Renal cortex interstitium (tissue), 15 donors: Measurements from ENCODE around the gene HOMER2. TPM values are rescaled to one million over a fixed set of nuclear protein-coding genes. Genes with fewer than 3 reads are reported as not detected.
A peak's percentile ranks its signal among the peaks of the same experiment; 100 is the strongest.
"Not testable (repeated sequence)": the region's sequence is repeated elsewhere in the genome, so short reads cannot be mapped to it uniquely, and the experiment has no call there.

Source experiments
- DNase-seq, 11 donors: peaks; one replicate each; pipeline ENCODE4 v3.0.0-alpha.2; 2013; ENCODE audit warnings: low read depth in 9 of 11, low spot score in 4 of 11; ENCODE audit errors: extremely low read depth in 1 of 11
- long read RNA-seq, 16 experiments: transcript quantifications; one replicate each; lab custom pipeline, GENCODE V29; 2026
- polyA plus RNA-seq, 3 donors: library from polyadenylated mRNA; unstranded; fragments of 120-200 nt; gene quantifications; one replicate each; pipeline ENCODE4 v1.2.1, GENCODE V29; 2013; ENCODE audit not compliant: insufficient read length in 3 of 3

Gene HOMER2
- 10 to 100 TPM; 28.0 to 40.8 (median 31.1) TPM for polyA plus RNA-seq
- long read RNA-seq, donor 1, partial matches to known transcripts, result 0 of 3 reads
- long read RNA-seq, donor 1, other reads (novel, unspliced or antisense), result 0 of 3 reads
- long read RNA-seq, donor 2, result 0 reads
- long read RNA-seq, donor 3, partial matches to known transcripts, result 0 of 1 reads
- long read RNA-seq, donor 3, other reads (novel, unspliced or antisense), result 0 of 1 reads
- long read RNA-seq, donor 4, partial matches to known transcripts, result 0 of 2 reads
- long read RNA-seq, donor 4, other reads (novel, unspliced or antisense), result 0 of 2 reads
- long read RNA-seq, donor 5, result 0 reads
- long read RNA-seq, donor 6, full-length matches to known transcripts, result 6 of 6 reads
- long read RNA-seq, donor 6, partial matches to known transcripts, result 0 of 6 reads
- long read RNA-seq, donor 6, other reads (novel, unspliced or antisense), result 0 of 6 reads
- long read RNA-seq, donor 7, partial matches to known transcripts, result 0 of 3 reads
- long read RNA-seq, donor 7, other reads (novel, unspliced or antisense), result 0 of 3 reads
- long read RNA-seq, donor 8, result 0 reads
- long read RNA-seq, donor 9, full-length matches to known transcripts, result 3 of 3 reads
- long read RNA-seq, donor 9, partial matches to known transcripts, result 0 of 3 reads
- long read RNA-seq, donor 9, other reads (novel, unspliced or antisense), result 0 of 3 reads
- long read RNA-seq, donor 10, partial matches to known transcripts, result 0 of 3 reads
- long read RNA-seq, donor 10, other reads (novel, unspliced or antisense), result 0 of 3 reads
- long read RNA-seq, donor 11, partial matches to known transcripts, result 24 of 26 reads
- long read RNA-seq, donor 11, other reads (novel, unspliced or antisense), result 0 of 26 reads
- long read RNA-seq, donor 12, partial matches to known transcripts, result 0 of 1 reads
- long read RNA-seq, donor 12, other reads (novel, unspliced or antisense), result 0 of 1 reads
- long read RNA-seq, donor 13, result 0 reads
- long read RNA-seq, donor 14, partial matches to known transcripts, result 0 of 1 reads
- long read RNA-seq, donor 14, other reads (novel, unspliced or antisense), result 0 of 1 reads
- long read RNA-seq, donor 15, partial matches to known transcripts, result 0 of 1 reads
- long read RNA-seq, donor 15, other reads (novel, unspliced or antisense), result 0 of 1 reads
- long read RNA-seq, donor 16, transcript HOMER2-202 (9 exons, 1,950 nt), result major isoform, 10 of 14 reads
- long read RNA-seq, donor 16, partial matches to known transcripts, result 0 of 14 reads
- long read RNA-seq, donor 16, other reads (novel, unspliced or antisense), result 0 of 14 reads

DNA sequence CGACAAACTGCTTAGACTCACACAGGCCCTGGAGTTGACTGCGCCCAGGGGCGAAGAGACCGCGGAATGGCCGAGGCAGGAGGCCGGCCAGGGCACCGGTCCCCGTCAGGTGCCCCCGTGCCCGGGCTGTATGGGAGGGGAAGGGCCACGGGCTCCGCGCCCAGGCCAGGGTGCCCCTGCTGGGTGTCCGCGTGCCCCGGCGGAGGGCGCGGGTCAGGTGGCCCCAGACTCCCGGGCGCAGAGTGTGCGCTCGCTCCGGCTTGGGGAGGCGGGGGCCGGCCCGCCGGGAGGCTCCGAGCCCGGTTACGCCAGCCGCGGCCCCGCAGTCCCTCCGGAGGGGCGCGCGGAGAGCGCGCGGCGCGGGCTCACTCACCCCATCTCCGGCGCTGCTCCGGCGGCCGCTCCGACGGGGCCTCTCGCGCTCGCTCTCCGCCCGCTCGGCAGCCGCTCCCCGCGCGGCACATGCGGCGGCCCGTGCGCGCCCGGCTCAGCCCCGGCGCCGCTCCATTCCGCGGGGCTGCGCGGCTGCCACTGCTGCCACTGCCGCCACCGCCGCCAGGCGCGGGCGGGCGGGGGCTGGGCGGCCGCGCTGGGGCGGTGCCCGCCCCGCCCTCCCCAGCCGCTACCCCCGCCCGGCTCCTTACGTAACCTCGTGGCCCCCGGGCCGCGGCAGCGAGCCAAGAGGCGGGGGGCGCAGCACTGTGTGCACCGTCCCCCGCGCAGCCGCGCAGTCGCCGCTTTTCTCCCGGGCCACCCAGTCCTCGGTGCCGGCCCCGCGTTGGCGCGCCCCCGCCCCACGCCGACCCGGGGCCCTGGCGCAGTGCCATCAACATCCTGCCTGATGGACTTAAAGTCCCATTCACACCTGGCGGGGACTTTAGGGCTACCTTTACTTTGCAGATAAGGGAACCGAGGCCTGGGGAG lies at the start of gene HOMER2:
TSS of gene HOMER2 (minus strand) at position 563 of the 924 bp plus-strand sequence. CDS start at position 378, 185 bp downstream.
- DNase-seq, result peak in 1 of 11 donors; percentile 25

DNA sequence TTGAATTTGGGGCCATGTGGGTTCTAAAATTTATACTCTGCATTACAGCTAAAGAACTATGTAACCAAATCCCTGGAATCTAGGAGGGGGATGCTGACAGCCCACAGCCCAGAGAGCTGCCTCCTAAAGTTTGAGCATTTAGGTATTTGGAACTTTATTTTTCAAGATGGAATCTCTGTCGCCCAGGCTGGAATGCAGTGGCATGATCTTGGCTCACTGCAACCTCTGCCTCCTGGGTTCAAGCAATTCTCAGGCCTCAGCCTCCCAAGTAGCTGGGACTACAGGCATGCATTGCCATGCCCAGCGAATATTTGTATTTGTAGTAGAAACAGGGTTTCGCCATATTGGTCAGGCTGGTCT lies 48.1 kb upstream of the HOMER2 start:
- DNase-seq, result not testable (repeated sequence)

DNA sequence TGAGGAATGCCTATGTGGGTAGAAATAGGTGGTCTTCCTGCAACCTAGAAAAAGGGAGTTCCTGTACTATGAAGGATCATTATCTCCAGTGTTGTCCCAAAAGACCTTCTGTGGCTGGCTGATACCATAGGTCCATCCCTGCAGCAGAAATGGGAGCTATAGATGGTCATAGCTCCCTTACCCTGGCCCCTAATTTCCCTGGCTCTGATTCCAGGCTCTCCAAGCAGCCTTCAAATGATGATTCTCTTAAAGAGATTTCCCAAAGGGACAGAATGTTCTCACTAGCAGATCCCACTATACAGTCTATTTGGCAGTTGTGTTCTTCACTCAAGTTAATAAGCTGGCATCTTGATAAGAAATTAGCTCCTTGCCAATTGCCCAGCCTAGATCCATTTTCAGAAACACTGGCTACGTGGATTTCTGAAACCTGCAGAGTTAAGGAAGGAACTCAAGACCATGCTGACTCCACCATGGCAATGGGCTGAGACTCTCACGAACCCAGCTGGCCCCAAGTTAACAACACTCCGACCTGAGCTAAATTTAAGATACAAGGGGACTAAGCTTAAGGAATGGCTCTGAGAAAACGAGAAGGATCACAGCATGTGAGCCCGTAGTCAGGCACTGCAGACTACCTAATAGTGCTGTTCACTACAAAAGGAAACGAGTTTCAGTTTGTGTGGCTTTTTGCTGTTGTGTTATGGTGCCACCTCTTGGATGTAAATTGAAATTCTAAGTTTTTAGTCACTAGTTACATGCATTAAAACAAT lies 47.6 kb upstream of the HOMER2 start:
- peak in 3 of 11 donors; percentile 16 to 38 (median 29) for DNase-seq

DNA sequence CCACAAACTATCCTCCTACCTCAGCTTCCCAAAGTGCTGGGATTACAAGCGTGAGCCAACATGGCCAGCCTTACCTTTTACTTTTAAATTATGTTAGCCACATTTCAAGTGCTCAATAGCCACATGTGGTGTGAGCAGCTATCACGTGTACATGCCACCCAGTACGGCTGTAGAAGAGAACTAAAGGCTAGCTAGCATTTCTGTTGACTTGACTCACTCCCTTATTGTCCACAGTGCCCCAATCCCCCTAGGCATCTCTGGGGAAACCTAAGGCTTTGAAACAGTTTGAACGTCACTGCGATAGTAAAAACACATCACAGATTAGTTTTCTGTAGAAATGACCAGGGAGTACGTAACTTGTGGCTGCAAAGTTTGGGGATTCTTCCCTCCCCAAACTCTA lies 46.9 kb upstream of the HOMER2 start:
- no peak for DNase-seq

DNA sequence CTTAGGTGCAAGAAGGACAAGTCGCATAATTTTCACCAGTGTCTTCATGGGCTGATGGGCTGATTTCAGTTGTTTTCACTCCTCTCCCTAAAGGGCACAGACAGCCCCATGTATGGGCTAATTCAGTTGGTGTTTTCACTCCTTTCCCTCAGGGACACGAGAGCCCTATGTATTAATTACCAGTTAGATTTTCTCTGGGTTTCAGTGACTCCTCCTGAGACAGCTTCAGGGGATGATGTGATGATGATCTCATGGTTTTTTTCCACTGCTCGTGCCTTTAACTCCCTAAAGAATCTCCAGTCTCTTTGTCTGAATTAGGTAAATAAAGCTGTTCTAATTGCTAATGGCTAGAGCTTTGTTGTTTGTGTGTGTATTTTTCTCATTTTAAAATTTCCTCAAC lies 43.4 kb upstream of the HOMER2 start:
- DNase-seq, result no peak

DNA sequence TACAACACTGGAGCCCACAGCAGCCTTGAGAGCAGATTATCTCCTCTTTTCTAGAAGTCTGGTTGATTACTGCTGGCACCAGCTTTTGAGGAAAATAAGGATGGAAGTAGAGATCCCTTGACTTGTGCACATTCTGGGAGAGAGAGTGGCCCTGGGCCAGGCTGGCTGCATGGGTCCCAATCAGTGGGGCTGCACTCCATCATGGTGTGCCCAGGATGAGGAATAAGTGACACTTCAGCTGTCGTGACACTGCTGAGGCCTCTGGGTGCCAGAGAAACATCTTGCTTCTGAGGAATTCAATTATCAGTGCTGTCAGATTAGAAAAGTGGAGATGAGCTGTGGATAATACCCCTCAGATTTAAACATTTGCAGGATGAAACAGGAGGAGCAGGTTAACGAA lies 42.6 kb upstream of the HOMER2 start:
- no peak for DNase-seq

DNA sequence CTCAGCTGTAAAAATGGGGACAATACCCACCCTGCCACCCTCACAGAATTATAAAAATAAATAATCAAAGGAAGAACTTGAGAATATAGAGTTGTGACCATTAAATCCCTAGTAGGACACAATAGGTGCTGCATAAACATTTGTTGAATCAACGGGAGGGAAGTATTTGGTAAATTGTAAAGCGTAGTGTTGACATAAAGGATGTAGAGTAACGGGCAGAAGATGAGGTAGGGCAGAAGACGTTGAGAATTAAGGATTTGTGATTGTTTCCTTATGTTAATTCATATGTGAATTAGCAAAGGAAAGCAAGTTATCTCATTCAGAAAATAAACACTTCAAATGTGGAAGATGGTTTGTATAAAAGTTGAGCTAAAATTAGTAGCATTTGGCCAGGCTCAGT lies 40.6 kb upstream of the HOMER2 start:
- DNase-seq, result no peak

DNA sequence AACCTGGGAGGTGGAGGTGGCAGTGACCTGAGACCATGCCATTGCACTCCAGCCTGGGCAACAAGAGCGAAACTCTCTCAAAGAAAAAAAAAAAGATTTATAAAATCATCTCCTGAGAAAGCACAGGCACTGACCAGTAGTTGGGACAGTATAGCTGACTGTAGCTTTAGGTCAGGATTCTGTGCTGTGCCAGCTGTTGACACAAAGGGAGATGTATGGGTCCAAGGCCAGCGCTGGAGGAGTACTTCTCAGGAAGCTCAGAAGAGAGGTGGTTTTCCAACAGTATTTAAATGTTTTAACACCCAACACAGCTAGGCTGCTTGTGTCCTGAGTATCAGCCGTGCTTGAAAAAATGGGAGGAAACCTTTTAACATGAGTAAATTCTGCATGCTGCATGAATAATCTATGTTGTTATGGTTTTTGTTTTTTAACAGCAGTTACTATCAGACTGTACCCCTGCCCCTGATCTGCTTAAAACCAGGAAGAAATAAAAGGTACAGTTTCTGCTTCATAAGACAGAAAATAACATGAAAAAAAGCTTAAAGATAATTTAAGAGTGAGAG lies 40.0 kb upstream of the HOMER2 start:
- no peak for DNase-seq

DNA sequence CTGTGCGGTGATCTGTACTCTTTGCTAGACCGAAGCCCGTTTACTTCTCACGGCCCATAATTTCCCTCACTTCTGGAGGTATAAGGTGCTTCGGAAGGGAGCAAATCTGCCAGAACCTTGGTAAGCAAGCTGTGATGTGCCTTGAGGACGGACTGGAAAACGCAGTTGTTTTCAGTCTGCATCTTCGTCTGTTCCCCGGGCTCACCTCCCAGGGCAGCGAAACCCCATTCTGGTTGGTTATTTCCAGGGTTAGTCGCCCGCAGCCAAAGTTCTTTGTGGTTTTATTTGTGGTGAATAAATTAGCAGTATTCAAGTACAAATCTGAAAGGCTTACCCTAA lies 33.9 kb upstream of the HOMER2 start:
- DNase-seq, result no peak

DNA sequence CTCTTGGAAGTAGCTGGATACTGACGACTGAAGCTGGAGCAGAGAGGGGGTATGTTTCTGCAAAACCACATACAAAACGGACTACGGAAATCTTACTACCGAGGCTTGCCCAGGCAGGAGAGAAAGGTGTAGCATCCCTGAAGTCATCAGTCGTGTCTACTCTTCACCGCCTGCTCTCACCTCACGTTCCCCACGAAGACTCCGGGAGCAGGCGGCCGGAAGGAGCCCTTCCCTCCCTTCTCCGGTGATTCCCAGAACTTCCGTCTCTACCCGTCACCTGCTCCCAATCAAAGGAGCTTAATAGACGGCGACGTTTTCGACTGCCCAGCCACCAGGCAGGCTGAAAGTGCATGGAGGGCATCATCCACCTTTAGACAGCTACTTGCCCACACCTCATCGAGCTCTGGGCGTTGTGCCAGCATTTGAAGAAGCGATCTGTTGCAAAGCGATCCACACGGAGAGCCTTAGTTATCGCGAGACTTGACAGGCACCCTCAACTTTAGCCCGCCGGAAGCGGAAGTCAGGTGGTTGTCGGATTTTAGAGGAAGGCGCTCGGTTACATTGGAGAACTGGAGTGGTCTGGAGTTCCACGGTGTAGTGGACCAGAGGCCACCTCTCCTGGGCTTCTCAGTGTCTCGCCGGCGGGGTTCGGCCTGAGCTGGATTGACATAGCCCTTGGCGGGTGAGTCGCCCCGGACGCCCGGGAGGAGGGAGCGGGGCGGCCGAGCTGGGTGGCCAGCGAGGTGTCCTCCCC lies 33.3 kb upstream of the HOMER2 start, which contains the start of gene RAMAC:
TSS of gene RAMAC (plus strand) at position 523 of the 754 bp plus-strand sequence. CDS start 2,809 bp downstream, outside the sequence.
- peak; percentile 93 to 97 (median 95) for DNase-seq

DNA sequence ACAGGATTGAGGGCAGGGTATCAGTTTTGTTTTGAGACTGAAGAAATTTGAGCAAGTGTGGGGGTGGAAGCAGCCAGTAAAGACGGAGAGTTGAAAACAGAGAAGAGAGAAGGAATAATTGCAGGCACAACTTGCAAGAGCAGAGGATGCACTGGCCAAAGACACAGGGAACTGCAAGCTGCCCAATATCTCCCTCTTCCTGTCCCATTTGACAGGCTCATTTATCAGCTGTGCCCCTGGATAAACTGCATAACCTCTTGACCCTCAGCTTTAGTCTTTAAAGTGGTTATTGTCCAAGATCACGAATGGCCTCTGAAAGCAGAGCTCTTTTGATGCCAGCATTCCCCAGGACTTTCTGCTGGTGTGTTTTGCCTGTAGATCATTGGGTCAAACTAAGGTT lies 28.5 kb upstream of the HOMER2 start:
- no peak for DNase-seq

DNA sequence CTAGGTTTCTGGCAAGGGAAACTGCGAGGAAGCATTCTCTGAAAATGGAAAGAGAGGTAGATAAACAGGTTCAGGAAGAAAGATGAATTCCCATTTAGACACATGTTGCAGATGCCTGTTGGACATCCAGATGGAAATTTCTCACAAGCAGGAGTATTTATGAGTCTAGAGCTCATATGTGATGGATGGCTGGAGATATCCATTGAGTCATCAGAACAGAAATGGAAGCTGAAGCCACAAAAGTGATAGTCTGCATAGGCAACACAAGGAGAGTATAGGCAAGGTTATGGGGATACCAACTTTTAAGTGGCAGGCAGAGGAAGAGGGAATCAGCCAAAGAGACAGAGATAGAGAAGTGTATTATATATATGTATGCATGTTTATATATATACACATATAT lies 27.2 kb upstream of the HOMER2 start:
- DNase-seq, result no peak

DNA sequence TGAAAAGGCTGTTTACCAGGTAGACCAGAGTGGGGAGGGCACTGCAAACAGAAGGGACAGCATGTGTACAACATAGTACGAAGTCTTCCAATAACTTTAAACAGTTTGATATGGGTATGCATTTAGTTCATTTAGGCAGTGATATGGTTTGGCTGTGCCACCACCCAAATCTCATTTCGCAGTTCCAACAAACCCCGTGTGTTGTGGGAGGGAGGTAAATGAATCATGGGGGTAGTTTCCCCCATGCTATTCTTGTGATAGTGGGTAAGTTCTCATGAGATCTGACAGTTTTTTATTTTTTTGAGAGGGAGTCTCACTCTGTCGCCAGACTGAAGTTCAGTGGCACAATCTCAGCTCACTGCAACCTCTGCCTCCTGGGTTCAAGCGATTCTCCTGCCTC lies 25.9 kb upstream of the HOMER2 start:
- no peak for DNase-seq

DNA sequence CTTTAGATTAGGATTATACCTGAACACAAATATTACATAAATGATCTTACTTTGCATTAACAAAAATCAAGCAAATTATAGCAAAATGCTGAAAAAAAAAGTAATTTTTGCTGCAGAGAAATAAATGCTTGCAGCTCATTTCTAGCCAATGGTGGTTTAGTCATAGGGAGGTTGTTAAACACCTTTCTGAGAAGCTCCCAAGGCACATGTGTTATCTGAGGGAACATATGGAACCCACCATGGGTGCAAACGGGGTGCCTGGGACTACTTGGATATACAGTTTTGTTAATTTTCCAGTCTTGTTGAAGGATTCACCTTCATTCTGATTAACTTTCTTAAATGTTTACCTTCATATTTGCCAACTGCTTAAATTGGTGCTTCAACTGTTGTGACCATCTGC lies 24.6 kb upstream of the HOMER2 start:
- DNase-seq, result no peak

DNA sequence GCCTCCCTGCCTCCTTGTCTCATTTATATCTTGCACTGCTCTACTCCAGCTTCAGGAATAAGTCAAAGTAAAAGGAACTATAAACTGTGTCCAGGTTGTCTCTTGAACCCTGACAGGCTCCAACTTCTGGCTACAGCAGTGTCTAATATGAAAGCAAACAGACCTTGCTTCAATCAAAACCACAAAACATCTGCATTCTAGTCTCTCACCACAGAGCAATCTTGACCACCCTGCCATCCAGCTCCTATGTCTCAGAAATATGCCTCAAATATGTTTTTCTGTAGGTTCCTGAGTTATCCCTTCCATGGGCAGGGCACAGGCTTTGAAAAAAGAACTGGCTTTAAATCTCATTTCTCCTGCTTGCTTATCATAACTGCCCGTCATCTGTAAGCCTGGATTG lies 20.5 kb upstream of the HOMER2 start:
- DNase-seq, result no peak

DNA sequence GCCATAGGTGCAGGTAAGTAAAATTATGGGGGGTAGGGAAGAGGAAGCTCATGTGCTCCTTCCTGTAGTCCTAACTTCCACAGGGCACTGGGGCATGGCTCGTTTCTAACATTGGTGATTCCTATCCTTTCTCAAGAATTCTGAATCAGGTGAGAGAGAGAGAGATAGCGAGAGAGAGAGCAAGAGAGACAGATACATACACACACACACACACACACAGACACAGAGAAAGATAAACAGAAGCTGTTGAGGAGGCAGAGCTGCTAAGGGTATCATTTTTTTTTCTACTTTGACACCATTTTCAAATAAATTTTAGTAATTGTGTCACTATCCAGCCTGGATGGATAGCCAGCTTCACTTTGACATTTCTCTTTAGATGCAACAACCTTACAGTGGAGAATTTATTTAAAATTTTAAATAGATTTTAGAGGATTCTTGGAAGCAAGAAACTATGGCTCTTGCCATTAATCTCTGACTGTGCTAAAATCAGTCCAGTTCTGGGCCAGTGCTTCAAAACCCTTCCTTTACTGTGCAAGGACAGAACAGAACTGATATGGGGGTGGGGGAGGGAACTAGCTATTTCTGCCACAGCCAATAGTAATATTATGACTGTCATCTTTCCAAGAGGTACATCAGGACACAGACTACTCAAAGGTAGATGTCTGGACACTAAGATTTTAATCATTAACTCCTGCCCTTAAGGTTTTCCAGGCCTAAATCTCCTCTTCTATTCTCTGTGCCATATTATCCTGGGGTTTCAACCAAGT lies 18.9 kb upstream of the HOMER2 start:
- no peak for DNase-seq
